Measurements from ENCODE around the gene TCF12. TPM values are rescaled to one million over a fixed set of nuclear protein-coding genes. Genes with fewer than 3 reads are reported as not detected.

The TCF12 gene
- 44.4 and 200 TPM in 2 replicates for total RNA-seq (2014; rRNA removed; shearing (Covaris generic))

DNA sequence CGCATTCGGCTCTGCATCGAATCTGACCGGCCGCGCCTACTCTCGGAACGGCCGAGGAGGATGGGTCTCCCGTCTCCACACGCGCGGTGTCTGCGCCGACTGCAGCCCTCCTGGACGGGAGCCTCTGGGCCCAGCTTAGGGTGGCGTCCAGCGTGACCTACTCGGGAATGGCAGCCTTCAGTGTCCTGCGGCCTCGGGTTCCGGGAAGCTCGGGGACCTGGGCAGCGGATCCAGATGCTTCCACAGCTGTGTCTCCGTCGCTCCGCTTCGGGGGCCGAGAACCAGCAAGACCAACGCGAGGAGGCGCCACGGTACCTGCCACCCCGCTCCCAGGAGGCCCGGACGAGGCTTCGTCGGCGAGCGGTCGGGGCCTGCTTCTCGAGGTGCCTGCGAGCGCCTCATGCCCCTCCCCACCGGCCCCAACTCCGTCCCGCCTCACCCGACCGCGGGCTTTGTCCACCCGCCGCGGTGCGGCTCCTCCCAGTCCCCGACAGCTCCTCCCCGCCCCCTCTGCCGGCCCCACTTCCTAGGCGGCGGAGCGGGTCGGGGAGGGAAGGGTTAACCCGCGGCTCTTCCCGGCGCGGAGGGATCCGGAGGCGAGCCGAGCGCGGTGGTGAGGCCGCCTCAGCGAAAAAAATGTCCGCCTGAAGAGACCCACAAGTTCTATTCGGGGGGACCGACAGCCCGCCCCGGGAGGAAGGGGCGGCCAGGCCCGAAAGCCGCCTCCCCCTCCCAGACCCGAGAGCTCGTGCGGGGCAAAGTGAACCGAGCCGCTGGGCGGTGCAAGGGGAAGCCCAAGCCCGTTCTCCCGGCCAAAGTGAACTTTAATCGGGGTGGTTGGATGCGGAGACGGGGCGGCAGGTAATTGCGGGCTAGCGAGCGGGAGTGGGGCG lies at the start of gene TCF12:
Gene TCF12, plus strand, starts transcription at position 599 of the 893 bp plus-strand sequence. CDS start 1,270 bp downstream, outside the sequence.
- DNase-seq (ENCODE audit: low read depth), result peak; percentile 94

DNA sequence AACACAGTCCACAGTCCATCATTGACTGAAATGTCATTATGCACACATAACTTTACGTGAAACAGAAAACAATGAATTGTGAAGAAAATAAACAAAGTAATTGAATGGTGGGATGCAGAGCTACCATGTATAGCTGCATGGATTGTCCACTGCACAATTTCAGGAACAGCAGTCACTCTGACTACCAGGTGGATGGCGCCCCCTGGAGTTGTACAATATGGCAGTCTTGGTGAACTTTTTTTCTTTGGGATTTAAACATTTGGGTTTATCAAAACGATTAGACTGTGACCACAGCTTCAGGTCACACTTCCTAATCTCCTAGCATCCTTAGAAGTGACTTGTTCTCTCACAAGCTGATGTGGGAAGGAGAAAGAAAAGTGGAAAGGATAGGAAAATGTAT lies 48.9 kb upstream of the TCF12 start:
- peak; percentile 45 for DNase-seq (ENCODE audit: low read depth)

DNA sequence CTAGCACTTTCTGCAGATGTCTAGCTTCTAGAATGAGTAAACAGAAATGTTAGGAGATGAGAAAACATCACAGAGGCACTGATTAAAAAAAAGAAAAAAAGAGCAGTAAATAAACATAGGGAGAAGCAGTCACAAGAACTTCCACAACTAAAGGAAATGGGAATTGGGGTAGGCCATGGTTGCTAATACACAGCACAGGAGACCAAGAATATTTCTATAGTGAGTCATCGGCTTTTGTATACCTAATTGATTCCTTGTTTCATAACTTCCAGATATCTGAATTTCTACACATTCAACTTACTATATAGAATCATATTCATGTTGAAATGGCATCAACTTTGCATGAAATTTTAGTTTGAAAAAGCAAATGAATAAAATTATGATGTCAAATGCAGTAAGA lies 47.3 kb upstream of the TCF12 start:
- DNase-seq (ENCODE audit: low read depth), result peak; percentile 58

DNA sequence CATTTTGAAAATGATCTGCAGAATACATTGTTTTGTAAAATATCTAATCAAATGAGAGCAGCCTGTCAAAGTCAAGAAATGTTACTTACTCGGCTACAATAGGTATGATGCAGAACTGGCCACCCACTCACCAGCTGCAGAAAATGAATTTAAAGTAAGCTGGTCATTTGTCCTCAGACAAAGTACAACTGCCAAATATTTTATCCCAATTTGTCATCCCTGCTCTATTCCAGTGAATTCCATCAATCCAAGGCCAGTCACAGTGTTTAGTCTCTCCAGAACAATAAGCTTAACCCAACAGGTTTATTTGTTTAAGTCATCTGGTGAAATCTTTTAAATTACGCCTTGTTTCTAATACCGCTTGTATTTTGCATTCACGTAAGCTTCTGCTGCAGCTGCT lies 46.6 kb upstream of the TCF12 start:
- no peak for DNase-seq (ENCODE audit: low read depth)

DNA sequence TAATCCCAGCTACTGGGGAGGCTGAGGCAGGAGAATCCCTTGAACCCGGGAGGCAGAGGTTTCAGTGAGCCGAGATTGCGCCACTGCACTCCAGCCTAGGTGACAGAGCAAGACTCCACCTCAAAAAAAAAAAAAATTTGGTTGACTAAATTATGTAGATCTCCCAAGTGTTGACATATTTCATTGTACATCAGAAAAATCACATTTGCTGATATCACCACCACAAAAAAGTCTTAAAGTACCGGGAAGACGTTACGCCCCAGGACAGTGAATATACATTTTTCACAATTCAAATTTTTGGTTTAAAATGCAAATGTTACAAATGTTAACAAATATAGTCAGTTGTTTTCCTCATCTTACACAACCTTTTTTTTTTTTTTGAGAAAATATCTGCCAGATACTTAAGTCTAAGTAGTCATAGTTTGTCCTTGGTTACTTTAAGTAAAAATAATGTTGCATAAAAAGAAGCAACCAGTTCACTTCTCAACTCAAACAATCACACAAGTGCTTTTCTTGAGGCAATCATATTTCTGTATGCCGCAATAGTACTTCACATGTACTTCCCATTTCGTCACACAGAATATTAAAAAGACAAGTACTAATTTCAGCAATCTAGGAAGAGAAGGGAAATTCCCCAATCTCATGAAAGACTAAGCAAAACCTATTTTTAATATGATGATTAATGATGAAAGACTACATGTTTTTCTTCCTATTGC lies 41.0 kb upstream of the TCF12 start:
- DNase-seq (ENCODE audit: low read depth), result no peak

DNA sequence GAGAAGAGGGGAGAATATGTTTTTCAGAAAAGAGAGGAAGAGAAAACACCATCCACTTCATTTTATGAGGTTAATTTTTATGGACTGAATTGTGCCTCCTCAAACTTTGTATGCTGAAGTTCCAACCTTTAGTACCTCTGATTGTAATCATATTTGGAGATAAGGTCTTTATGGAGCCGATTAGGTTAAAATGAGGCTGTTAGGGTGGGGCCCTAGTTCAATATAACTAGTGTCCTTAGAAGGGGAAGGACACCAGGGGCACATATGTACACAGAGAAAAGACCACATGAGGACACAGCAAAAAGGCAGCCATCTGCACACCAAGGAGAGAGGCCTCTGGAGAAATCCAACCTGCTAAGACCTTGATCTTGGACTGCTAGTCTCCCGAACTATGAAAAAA lies 38.9 kb upstream of the TCF12 start:
- no peak for DNase-seq (ENCODE audit: low read depth)

DNA sequence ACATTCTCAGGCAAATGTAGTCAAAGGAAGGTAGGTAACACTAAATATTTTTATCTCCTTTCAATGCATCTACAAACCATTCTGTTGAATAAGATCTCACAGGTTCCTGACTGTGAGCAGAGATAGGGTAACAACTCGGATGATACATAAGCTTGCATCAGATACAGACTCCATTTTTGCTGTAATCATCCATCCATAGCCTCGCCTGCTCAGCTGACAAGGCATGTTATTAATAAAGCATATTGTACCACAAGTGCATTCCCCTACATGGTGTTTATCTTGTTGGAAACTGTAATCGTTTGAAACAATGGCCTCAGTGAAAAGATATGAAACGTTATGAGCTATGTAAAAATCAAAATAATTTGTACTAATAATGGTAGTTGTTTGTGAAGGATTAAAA lies 35.4 kb upstream of the TCF12 start:
- DNase-seq (ENCODE audit: low read depth), result no peak

DNA sequence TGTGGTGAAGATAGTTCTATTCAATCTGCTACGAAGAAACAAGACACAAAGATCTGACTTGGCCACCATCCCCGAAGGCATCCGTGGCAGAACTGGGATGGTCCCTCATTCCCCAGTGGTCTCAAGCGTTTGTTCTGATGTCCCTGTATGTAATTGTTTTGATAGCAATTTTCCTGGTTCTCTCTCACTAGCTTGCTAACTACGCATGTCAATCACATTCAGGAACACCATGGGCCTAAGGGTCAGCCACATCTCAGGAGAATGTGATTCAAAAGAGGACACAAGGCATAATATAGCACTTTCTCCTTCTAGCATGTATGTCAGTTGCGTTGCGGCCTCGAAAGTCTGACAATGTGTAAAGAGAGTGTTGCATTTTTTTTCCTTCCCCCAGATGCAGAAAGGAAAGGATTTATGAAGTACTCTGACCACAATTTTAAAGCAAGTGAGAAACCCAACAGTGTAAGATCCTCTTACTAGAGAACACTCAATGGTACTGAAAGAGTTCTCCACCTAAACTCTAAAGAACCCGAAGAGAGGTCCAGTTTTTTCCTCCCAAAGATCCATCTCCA lies 32.0 kb upstream of the TCF12 start:
- no peak for DNase-seq (ENCODE audit: low read depth)

DNA sequence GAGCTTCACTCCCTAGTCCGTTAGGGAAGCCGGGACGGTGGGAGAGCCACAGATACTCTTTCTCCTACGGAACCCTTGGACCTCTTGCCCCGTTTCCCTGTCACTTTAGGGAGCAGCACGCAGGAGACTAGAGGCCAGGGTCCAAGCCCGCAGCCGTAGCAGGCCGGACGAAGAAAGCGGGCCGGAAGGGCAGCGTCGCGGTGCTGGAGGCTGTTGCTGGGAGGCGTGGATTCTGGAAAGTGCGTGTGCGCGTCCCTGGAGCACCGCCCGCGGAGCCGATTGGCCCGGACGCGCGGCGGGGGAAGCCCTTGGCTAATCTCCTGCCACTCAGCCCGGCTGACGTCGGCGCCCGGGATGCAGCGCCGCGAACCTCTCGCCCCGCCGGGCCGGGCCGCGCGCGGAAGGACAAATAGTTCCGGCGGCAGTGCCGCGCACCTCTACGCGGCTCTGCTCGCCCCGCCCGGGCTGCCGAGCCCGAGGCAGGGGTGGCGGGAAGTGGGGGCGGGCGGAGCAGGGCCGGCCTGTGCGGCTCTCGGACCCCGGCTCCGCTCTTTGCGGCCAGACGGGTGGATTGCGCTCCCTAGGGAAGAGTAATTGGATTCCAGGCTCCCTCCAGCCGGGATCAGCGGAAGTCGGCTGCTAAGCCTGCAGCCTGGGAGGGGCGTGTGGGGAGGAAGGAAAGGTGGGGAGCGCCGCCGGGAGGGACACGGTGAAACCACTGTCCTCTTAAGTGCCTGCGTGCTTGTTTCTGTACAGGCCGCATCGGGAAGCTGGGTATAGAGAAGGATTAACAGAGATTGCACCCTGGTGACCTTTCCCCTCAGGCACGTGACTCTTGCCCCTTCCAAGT lies 31.3 kb upstream of the TCF12 start:
- peak; percentile 96 for DNase-seq (ENCODE audit: low read depth)

DNA sequence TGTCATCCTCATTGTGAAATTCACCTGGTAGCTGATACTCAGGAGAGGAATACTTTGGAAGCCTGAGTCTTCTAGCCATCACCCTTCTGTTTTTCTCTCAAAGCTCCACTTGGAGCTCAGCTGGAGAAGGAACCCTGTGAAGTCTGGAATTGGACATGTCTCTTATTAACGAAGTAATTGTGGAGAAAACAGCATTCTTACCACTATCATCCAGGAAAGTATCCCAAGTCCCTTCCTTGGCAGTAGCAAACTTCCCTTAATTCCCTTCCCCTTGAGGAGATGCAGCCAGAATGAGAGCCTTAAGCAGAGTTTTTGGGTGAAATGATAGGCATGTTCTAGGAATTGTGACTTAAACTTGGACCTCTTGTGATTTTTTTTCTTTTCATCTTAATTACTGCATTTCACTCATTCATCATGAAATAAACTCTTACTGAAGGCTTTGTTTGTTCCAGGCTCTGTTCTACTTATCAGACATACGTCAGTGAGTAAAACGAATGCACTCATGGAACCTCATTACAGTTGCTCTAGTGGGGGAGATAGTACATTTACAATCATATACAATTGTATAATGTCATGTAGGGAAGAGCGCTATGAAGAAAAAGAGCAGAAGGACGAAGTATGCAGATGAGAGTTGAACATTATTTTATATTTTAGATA lies 30.5 kb upstream of the TCF12 start:
- DNase-seq (ENCODE audit: low read depth), result no peak

DNA sequence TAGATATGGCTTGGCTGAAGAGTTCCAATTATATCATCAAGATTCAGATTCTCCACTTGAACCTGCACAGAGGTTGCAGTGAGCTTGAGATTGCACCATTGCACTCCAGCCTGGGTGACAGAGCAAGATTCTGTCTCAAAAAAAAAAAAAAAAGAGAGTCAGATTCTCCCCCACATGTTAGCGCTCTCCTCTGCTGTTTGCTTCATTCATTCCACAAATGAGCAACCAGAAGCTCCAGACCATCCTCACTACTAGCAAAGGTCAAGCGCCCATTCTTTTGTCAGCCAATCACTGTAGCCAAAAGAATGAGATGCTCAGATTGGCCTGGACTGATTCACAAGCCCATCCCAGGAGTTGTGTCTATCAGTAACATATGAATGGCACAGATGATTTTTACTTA lies 28.4 kb upstream of the TCF12 start:
- DNase-seq (ENCODE audit: low read depth), result no peak

DNA sequence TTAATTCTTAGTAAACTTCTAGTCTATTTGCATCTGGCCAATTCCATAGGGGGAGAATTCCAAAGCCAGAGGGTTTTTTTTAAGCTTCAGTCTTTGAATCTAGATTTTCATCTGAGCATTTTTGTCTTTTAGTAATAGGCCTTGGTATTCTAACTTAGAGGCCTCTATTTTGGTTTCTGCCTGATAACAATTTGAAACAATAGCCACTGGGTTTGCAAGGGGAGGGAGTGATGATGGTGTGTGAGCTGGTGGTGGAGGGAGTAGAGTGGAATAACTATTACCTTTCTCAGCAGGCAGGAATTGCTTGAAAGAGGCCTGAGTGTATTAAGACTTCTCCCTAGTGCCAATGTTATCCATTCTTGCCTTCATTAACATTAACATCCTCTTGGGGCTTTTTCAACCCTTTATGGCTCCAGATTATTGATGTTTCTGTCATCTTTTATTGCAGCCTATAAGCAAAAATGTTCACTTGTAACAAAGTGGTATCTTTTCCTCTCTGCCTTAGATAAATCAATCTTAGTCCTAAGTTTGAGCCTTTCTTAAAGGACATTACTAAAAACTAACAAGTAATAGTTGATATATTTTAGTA lies 26.5 kb upstream of the TCF12 start:
- DNase-seq (ENCODE audit: low read depth), result no peak

DNA sequence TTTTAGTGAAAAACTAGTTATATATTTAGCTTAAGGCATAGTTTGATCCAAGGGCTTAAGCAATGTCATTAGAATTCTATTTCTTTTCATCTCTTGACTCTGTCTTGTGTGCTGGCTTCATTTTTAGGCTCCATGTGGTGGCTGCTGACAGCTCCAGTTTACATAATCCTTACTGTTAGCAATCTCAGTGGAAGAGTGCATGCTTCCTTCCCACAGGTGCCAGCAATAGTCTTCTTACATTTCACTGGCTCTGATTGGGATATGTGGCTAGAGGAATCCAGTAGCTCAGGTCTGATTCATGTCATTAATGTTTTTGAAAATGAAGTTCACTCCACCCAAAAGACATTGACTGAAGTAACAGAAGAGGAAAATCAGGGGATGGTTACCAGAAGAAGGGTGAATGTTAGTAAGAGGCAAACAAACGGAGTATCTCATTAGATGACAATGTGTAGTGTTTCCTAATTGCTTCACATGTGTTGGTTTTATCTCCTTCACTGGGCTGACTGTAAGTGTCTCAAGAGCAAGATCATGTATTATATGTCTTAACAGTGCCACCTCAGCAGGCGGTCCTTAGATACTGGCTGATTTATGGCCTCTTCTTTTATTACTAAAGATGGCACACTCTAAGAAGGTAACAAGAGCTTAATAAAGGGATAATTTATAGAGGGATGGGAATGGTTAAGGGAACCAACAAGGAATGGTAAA lies 25.6 kb upstream of the TCF12 start:
- DNase-seq (ENCODE audit: low read depth), result no peak

DNA sequence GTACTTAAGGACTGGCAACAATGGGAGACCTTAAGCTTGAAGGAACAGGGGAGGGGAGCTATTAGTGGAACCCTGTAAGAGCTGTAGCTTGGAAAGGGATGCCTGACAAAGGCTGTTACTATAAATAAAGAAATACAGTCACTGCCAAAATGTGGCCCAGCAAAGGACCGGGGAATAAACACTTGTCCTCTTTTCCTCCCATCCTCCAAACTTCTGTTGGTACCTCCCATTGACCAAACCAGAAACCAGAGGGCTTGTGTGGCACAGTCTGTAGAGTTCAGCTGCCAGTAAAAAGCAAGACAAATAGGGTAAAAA lies 25.1 kb upstream of the TCF12 start:
- DNase-seq (ENCODE audit: low read depth), result no peak

DNA sequence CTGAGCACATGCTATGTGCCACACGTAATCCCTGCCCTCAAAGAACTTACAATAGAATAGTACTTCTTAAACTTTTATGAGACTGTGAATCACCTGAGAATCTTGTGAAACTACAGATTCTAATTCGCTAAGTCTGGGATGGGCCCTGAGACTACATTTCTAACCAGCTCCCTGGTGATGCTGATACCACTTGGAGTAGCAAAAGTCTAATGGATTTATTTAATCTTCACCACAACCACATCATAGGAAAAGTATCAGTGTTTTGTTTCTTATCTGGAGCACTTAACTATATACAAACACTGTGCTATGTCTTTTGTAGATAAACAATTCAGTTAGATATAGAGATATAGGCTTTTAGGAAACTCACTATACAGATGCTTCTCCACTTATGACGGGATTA lies 23.8 kb upstream of the TCF12 start:
- DNase-seq (ENCODE audit: low read depth), result no peak

DNA sequence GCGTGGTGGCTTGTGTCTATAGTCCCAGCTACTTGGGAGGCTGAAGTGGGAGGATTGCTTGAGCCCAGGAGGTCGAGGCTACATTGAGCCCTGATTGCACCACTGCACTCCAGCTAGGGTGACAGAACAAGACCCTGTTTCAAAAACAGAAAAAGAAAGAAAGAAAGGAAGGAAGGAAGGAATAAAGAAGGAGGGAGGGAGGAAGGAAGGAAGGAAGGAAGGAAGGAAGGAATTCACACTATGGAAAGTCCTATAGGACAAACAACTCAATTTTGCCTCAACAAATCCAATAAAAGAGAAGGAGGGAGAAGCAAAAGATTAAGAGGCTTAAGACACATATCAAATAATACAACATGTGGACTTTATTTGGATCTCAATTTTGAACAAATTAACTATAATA lies 16.5 kb upstream of the TCF12 start:
- no peak for DNase-seq (ENCODE audit: low read depth)

DNA sequence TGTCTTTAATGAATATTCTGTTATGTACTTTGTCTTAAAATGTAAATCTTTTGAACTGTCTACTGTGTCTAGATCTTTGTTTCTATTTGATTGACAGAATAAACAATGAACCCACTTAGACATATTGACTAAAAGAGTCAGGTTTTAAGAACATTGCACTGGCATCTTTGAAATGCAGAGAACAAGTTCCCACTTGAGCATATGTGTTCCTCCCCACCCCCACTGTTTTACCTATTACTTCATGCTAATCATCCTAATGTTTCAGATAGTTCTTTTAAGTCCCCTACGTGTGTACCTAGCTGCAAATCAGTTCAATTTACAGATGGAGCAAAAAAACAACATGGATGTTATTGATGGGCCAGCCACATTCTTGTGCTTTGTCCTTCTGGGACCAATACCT lies 11.7 kb upstream of the TCF12 start:
- no peak for DNase-seq (ENCODE audit: low read depth)

DNA sequence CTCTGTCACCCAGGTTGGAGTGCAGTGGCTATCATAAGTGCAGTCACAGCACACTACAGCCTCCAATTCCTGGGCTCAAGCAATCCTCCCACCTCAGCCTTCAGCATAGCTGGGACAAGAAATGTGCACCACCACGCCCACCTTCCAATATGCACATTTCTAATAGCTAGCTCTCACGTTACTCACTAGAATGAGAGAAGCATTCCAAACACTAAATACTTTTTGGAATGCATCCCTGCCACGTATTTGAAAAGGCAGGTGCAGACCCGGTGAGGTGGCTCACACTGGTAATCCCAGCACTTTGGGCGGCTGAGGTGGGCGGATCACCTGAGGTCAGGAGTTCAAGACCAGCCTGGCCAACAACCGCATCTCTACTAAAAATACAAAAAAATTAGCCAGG lies 7.6 kb upstream of the TCF12 start:
- no peak for DNase-seq (ENCODE audit: low read depth)

DNA sequence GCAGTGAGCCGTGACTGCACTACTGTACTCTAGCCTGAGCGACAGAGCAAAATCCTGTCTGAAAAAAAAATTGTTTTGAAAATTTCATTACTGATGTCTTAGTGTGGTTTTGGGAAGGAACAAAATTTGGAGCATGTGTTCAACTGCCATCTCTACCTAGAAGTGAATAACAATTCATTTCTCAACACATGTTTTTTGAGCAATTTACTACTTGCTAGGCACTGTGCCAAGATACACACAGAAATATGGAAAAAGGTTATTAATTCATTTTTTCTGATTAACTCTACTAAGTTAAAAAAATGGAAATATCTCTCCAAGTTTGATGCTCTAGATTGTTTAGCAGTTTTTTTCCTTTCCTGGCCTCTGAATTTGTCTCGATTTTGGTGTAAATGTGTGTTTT lies 5.2 kb upstream of the TCF12 start:
- DNase-seq (ENCODE audit: low read depth), result no peak

DNA sequence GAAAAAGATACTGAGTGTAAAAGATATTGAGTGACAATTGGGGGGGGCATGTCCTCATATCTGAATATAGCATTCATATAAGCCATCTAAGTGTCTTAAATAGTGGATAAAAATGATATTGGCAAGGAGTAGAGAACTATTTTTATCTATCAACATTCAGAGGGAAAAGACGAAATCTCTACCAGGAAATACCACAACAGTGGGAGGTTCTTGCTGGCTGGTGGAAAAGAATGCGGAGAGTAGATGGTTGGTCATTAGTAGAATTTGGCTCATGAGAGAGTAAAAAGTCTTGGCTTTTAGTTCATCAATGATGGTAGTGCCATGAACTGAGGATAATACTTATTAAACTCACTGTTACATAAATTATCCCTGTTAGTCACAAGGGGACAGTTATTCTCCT lies 4.8 kb upstream of the TCF12 start:
- DNase-seq (ENCODE audit: low read depth), result no peak

DNA sequence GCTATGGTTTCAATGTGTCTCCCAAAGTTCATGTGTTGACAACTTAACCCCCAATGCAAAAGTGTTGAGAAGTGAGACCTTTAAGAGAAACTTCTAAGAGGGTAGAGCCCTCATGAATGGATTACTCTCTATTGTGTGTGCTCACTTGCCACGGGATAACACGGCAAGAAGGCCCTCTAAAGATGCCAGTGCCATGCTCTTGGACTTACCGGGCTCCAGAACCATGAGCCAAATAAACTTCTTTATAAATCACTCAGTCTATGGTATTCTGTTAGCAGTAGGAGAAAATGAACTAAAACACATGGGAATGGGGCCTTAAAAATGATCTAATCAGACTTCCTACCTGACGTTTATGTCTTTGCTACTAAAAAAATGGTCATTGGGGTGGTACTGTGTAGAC lies 2.6 kb upstream of the TCF12 start:
- DNase-seq (ENCODE audit: low read depth), result no peak

Data from Daoy (cell line).